GM18907 (cell line): Measurements from ENCODE around the gene GEN1.

Experiments
- ATAC-seq: cut with Tn5 transposase; IDR thresholded peaks from one replicate; pipeline ENCODE4 v1.9.1; 2021; ENCODE audit warnings: mild to moderate bottlenecking, moderate library complexity; ENCODE audit not compliant: unreplicated experiment

The GEN1 gene

GRCh38 chr2:17753803-17754663 is at the start of gene GEN1, which contains the start of gene SMC6:
TSS of gene GEN1 (plus strand) at chr2:17754138. CDS start at chr2:17759944, 5,806 bp downstream.
TSS of gene SMC6 (minus strand) at chr2:17753810. CDS start at chr2:17745946, 7,864 bp downstream.
- peak; percentile 79 for ATAC-seq

- no peak for ATAC-seq
Measured at GRCh38 chr2:17706845-17707244, 47.1 kb upstream of the GEN1 start.

- ATAC-seq = no peak
Measured at GRCh38 chr2:17708501-17708900, 45.4 kb upstream of the GEN1 start.

- ATAC-seq = no peak
Measured at GRCh38 chr2:17709897-17710296, 44.0 kb upstream of the GEN1 start.

- ATAC-seq = no peak
Measured at GRCh38 chr2:17710547-17711248, 43.2 kb upstream of the GEN1 start.

- ATAC-seq = no peak
Measured at GRCh38 chr2:17713291-17713690, 40.6 kb upstream of the GEN1 start.

- ATAC-seq = no peak
Measured at GRCh38 chr2:17717666-17718065, 36.3 kb upstream of the GEN1 start.

GRCh38 chr2:17718689-17719088 is 35.2 kb upstream of the GEN1 start:
- no peak for ATAC-seq

GRCh38 chr2:17719562-17720371 is 34.2 kb upstream of the GEN1 start:
- peak; percentile 84 for ATAC-seq

GRCh38 chr2:17728210-17728609 is 25.7 kb upstream of the GEN1 start:
- no peak for ATAC-seq

GRCh38 chr2:17729880-17730279 is 24.1 kb upstream of the GEN1 start:
- no peak for ATAC-seq

GRCh38 chr2:17733599-17733998 is 20.3 kb upstream of the GEN1 start:
- ATAC-seq = no peak

GRCh38 chr2:17735864-17736263 is 18.1 kb upstream of the GEN1 start:
- no peak for ATAC-seq

- ATAC-seq = no peak
Measured at GRCh38 chr2:17736989-17737388, 16.9 kb upstream of the GEN1 start.

GRCh38 chr2:17740203-17740602 is 13.7 kb upstream of the GEN1 start:
- no peak for ATAC-seq

GRCh38 chr2:17747684-17748452 is 6.1 kb upstream of the GEN1 start:
- no peak for ATAC-seq

GRCh38 chr2:17748745-17749144 is 5.2 kb upstream of the GEN1 start:
- ATAC-seq = no peak

GRCh38 chr2:17749753-17750438 is 4.0 kb upstream of the GEN1 start:
- peak; percentile 23 for ATAC-seq

GRCh38 chr2:17752246-17752645 is 1.7 kb upstream of the GEN1 start:
- no peak for ATAC-seq
